GM23338 (cell line): Measurements from ENCODE around the gene GTF2A2.

Source experiments
- CREB1 ChIP-seq: fragments of 250-450 bp; sonication (Bioruptor Pico); IDR thresholded peaks from 2 replicates; pipeline ENCODE4 v1.5.0; 2020; ENCODE audit warnings: low read depth, mild to moderate bottlenecking, moderate library complexity
- EZH2 ChIP-seq: fragments of 200-600 bp; sonication (generic); IDR thresholded peaks from one replicate; pipeline ENCODE4 v1.8.0; 2017; ENCODE audit warnings: antibody characterized with exemption, mild to moderate bottlenecking, low read depth; ENCODE audit not compliant: unreplicated experiment
- EZH2phosphoT487 ChIP-seq: fragments of 200-600 bp; sonication (generic); IDR thresholded peaks from one replicate; pipeline ENCODE4 v1.8.1; 2018; ENCODE audit warnings: antibody characterized with exemption; ENCODE audit not compliant: unreplicated experiment
- JUNB ChIP-seq: IDR thresholded peaks from one replicate; pipeline ENCODE4 v1.6.1; 2016; ENCODE audit warnings: antibody characterized with exemption; ENCODE audit not compliant: unreplicated experiment
- NANOG ChIP-seq: IDR thresholded peaks from 2 replicates; pipeline ENCODE4 v1.6.1; 2016; ENCODE audit warnings: antibody characterized with exemption, borderline replicate concordance
- POLR2AphosphoS5 ChIP-seq: IDR thresholded peaks from 2 replicates; pipeline ENCODE4 v1.6.1; 2016; ENCODE audit warnings: antibody characterized with exemption, low read depth
- STAT1 ChIP-seq: IDR thresholded peaks from one replicate; pipeline ENCODE4 v1.6.1; 2016; ENCODE audit warnings: antibody characterized with exemption; ENCODE audit not compliant: unreplicated experiment
- ZNF114 ChIP-seq: fragments of 250-450 bp; sonication (Bioruptor Pico); IDR thresholded peaks from 2 replicates; pipeline ENCODE4 v1.5.0; 2020; ENCODE audit warnings: mild to moderate bottlenecking, moderate library complexity
- ZNF331 ChIP-seq: fragments of 250-450 bp; sonication (Bioruptor Pico); IDR thresholded peaks from 2 replicates; pipeline ENCODE4 v1.5.0; 2020; ENCODE audit warnings: low read depth, mild to moderate bottlenecking, moderate library complexity
- TF ChIP-seq, protein P1 (sequence below), 2 experiments: fragments of 200-600 bp in 1 of 2; sonication (generic) in 1 of 2; conservative IDR thresholded peaks; 2 replicates each; pipeline versions ENCODE4 v1.5.1 to v1.6.1; 2016 to 2017; ENCODE audit warnings: antibody characterized with exemption in 2 of 2, low read depth in 2 of 2, mild to moderate bottlenecking in 2 of 2, moderate library complexity in 1 of 2
- TF ChIP-seq, protein P2 (sequence below): IDR thresholded peaks from one replicate; pipeline ENCODE4 v1.6.1; 2018; ENCODE audit warnings: antibody characterized with exemption; ENCODE audit not compliant: unreplicated experiment
- TF ChIP-seq, protein P3 (sequence below): IDR thresholded peaks from 2 replicates; pipeline ENCODE4 v1.6.1; 2016; ENCODE audit warnings: antibody characterized with exemption

DNA sequence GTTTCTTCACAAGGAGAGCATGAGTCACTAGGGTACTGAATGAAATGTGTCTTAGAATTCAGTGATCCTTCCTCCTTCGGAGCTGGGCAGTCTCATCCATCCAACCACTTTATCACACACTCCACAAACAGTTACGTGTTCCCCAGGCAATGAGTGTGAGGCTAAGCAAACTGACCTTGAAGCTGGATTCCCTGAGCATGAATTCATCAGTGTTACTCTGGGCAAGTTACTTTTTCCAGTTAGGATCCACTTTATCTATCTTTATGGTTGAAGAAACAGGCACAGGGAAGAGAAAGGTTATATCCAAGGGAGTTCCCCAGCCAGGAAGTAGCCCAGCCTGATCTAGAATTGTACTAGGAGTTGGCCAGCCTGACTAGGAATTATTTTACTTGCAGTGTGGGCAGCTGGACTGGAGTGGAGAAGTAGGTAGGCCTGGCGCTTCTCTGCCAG is 62.8 kb downstream of the GTF2A2 start:
- TF ChIP-seq, protein P1, sequence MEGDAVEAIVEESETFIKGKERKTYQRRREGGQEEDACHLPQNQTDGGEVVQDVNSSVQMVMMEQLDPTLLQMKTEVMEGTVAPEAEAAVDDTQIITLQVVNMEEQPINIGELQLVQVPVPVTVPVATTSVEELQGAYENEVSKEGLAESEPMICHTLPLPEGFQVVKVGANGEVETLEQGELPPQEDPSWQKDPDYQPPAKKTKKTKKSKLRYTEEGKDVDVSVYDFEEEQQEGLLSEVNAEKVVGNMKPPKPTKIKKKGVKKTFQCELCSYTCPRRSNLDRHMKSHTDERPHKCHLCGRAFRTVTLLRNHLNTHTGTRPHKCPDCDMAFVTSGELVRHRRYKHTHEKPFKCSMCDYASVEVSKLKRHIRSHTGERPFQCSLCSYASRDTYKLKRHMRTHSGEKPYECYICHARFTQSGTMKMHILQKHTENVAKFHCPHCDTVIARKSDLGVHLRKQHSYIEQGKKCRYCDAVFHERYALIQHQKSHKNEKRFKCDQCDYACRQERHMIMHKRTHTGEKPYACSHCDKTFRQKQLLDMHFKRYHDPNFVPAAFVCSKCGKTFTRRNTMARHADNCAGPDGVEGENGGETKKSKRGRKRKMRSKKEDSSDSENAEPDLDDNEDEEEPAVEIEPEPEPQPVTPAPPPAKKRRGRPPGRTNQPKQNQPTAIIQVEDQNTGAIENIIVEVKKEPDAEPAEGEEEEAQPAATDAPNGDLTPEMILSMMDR (conservative IDR thresholded peaks at IDR 0.05; ENCODE audit: low read depth in 2 of 2) = no peak
- TF ChIP-seq JUNB (no peak), EZH2phosphoT487 (no peak), NANOG (no peak), POLR2AphosphoS5 (no peak), EZH2 (no peak), CREB1 (no peak), ZNF331 (no peak), STAT1 (no peak), ZNF114 (CRISPR knock-in tag) (no peak)
- TF ChIP-seq, protein P2, sequence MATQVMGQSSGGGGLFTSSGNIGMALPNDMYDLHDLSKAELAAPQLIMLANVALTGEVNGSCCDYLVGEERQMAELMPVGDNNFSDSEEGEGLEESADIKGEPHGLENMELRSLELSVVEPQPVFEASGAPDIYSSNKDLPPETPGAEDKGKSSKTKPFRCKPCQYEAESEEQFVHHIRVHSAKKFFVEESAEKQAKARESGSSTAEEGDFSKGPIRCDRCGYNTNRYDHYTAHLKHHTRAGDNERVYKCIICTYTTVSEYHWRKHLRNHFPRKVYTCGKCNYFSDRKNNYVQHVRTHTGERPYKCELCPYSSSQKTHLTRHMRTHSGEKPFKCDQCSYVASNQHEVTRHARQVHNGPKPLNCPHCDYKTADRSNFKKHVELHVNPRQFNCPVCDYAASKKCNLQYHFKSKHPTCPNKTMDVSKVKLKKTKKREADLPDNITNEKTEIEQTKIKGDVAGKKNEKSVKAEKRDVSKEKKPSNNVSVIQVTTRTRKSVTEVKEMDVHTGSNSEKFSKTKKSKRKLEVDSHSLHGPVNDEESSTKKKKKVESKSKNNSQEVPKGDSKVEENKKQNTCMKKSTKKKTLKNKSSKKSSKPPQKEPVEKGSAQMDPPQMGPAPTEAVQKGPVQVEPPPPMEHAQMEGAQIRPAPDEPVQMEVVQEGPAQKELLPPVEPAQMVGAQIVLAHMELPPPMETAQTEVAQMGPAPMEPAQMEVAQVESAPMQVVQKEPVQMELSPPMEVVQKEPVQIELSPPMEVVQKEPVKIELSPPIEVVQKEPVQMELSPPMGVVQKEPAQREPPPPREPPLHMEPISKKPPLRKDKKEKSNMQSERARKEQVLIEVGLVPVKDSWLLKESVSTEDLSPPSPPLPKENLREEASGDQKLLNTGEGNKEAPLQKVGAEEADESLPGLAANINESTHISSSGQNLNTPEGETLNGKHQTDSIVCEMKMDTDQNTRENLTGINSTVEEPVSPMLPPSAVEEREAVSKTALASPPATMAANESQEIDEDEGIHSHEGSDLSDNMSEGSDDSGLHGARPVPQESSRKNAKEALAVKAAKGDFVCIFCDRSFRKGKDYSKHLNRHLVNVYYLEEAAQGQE = no peak
- TF ChIP-seq, protein P3, sequence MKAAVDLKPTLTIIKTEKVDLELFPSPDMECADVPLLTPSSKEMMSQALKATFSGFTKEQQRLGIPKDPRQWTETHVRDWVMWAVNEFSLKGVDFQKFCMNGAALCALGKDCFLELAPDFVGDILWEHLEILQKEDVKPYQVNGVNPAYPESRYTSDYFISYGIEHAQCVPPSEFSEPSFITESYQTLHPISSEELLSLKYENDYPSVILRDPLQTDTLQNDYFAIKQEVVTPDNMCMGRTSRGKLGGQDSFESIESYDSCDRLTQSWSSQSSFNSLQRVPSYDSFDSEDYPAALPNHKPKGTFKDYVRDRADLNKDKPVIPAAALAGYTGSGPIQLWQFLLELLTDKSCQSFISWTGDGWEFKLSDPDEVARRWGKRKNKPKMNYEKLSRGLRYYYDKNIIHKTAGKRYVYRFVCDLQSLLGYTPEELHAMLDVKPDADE = no peak
